HG03025 (cell line): ENCODE measurements around the gene ARFGEF2.
"Not testable (repeated sequence)": the region's sequence is repeated elsewhere in the genome, so short reads cannot be mapped to it uniquely, and the experiment has no call there.

Experiments used
- ATAC-seq: cut with Tn5 transposase; IDR thresholded peaks from one replicate; pipeline ENCODE4 v1.9.1; 2021; ENCODE audit warnings: mild to moderate bottlenecking, moderate library complexity; ENCODE audit not compliant: unreplicated experiment, low FRiP score

Gene ARFGEF2

DNA sequence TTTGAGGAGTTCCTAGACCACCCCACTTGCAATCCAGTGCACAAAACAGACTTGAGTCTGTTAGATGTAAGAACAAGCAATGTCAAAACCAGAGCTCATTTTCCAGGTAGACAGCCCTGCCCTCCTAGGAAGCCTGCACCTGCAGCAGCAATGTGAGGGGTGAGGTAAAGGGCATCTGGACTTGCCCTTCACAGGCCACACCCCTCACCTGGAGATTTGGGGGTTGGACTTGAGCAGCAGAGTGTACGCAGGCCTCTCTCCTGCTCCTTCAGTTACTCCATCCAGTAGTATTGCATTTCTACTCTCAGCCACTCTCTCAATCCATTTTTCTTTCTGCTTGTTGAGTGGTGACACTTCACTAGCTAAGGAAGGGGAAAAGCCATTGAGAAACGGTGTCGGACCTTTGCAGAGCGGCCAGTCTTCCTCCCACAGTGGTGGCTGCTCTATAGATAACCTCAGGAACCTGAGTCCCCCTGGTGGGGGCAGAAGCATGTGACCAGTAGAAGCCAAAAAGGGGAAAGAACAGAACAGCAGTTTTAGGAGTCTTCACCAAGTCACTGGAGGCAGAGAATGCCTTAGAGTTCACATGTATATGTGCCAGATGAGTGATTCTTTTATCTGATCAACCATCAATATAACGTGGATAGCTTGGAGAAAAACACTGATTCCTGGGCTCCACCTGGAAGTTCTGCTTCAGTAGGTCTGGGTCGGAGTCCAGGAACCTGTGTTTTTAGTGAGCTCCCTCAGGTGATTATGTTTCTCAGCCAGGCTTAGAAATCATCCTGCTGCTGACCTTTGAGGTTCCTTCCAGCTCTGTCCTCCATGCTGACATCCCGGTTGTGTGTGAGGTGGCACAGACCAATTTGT, 28.0 kb downstream of the ARFGEF2 start:
- no peak for ATAC-seq

DNA sequence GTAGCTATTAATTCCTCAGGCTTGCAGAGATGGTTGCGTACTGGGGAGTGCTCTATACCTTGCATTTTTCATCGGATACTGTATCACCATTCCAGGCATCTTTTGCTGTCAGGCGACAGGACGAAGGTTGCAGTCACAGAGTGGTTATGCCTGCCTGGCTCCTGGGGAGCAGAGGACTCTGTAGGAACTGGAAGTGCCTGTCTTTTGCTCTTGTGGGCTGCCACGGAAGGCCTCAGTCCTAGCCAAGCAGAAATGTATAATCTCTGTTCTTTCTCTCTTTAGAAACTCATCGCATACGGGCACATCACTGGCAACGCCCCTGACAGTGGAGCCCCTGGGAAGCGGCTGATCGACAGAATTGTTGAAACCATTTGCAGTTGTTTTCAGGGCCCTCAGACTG, 29.5 kb downstream of the ARFGEF2 start:
- ATAC-seq, result no peak

DNA sequence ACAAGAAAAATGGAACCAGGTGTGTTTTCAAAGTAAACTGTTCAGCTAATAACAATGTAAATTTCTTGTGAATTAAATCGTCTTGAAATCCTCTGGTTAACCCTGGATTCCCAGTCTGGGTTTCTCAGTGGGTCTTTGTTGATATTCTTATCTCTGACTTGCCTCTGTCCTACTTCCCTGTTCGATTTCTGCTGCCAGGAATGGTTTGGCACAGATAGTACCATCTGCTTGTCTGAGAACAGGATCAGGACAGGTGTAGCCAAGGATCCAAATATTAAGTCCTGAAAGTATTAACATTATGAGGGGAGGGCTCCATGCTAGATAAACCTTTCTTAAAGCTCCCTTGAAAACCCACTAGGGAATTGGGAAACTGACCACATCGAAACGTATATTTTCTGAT, 30.1 kb downstream of the ARFGEF2 start:
- ATAC-seq, result no peak

DNA sequence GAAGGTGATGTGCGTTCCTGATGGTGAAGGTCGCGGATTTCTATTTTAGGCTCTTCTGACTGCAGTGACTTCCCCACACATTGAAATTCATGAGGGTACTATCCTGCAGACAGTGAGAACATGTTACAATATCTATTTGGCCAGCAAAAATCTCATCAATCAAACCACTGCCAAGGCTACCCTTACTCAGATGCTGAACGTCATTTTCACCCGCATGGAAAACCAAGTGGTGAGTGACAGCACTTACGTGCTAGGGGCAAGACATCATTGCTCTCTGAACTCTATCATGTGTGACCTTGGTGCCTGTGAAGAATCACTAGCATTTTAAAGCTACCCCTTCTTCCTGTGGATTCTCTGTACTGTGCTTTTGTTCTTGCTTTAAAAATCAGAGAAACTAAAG, 31.1 kb downstream of the ARFGEF2 start:
- no peak for ATAC-seq

DNA sequence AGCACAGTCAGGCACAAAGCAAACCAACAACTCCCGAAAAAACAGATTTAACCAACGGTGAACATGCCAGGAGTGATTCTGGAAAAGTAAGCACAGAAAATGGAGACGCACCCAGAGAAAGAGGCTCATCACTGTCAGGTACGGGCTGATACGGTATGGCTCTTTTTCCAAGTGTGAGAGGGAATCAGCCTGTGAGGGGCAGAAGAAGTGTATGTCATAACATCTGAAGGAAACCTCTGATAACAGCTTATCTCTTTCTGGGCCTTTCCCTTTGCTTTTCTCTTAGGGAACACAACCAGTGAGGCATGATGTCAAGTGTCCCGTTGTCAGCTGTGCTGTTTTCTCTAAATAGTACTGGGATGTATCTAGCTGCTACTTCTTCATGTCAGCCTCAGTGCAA, 32.1 kb downstream of the ARFGEF2 start:
- no peak for ATAC-seq

DNA sequence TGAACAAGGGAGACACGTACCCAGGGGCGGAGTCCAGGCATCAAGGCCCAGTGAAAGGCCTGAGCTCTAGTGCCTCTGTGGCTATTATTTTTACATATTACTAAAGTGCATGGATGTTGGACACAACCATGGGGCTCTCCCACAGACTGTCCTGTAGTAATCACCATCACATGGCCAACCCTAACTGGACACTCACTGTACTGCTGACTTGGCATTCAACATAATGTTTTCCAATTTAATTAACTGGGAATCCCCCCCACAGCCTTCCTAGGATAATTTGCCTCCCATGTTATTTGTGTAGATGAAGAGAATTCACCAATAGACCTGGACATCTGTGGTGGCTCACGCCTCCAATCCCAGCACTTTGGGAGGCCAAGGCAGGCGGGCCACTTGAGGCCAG, 34.5 kb downstream of the ARFGEF2 start:
- no peak for ATAC-seq

DNA sequence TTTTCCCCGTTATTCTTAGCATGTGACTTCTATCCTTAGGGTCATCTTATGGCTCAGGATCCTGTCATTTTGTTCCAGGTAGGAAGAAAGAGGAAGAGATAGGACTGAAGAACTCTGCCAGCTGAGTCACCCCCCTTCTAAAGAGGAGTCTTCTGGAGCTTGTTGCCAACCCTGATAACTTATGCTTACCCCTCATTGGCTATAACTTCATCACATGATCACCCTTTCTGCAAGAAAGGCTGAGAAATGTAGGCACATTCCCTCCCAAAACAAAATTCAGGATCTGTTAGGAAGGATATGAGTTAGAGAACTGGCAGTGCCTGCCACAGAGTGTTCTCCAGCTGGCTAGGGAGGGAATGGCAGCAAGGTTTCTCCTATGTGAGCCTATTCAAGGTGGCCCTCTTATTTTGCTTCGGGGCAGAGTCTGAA, 35.6 kb downstream of the ARFGEF2 start:
- ATAC-seq, result no peak

DNA sequence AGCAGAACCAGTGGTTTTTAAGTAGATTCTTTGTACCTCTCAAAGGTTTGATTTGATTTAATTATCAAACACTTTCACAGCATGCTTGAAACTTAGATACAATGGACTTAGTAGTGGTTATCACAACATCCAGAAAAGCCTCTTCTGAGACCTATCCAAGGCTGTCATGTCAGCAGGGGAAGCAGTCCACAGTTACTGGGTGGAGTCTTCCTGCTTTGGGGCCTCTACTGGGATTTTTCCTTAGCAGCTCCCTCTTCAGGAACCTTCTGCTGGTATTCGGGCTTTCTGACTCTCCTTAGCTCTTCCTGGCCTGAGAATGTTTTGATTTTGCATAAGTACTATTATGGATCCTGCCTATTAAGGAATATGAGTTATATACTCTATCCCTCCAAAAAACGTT, 36.0 kb downstream of the ARFGEF2 start:
- ATAC-seq, result no peak

DNA sequence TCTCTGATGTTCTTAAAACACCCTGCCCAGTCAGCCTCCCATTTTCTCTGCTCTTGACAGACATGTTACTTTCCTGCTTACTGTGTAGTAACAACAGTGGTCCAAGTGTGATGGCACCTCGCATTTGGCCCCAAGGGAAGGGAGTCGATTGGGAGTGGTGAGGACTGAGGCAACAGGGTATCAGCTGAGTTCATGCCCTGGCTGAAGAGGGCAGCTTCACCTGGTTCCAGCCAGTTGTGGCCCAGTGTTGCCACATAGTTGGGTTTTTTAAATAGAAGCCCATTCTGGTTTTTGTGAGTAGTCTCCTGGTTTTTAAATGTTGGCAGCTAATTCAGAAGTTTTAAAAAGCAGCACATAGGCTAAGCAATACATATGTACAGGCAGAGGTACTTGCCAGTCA, 37.2 kb downstream of the ARFGEF2 start:
- ATAC-seq, result no peak

DNA sequence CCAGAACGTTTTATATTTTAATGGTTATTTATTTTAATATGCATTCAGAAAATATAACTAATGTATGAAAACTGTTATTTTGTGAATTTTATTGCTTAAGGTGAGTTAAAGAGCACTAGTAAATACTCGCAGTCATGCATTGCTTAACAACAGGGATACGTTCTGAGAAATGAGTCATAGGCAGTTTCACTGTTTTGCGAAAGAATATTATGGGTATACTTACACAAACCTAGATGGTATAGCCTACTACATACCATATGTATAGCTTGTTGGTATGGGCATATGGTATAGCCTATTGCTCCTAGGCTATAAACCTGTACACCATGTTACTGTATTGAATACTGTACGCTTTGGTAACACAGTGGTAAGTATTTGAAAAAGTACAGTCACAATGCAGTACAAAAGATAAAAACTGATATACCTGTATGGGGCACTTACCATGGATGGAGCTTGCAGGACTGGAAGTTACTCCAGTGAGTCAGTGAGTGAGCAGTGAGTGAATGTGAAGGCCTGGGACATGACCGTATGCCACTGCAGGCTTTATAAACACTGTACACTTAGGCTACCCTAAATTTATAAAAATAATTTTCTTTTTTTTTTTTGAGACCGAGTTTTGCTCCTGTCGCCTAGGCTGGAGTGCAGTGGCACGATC, 38.5 kb downstream of the ARFGEF2 start:
- no peak for ATAC-seq

DNA sequence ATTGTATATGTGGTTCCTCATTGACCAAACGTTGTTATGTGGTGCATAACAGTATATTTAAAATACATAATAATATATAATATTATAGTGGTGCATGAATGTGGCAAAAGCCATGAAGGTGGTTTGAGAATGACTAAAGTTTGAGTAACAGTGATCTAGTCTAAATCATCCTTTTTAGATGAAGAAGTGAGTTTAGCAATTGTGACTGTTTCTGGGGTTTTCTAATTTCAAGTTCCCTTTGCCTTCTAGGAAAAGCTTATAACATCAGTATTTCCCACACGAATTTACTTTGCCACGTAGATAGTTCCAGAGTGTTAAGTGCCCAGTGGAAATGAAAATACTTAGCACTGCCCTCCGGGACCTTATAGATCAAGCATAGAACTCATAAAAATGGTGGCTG, 40.9 kb downstream of the ARFGEF2 start:
- ATAC-seq, result no peak

DNA sequence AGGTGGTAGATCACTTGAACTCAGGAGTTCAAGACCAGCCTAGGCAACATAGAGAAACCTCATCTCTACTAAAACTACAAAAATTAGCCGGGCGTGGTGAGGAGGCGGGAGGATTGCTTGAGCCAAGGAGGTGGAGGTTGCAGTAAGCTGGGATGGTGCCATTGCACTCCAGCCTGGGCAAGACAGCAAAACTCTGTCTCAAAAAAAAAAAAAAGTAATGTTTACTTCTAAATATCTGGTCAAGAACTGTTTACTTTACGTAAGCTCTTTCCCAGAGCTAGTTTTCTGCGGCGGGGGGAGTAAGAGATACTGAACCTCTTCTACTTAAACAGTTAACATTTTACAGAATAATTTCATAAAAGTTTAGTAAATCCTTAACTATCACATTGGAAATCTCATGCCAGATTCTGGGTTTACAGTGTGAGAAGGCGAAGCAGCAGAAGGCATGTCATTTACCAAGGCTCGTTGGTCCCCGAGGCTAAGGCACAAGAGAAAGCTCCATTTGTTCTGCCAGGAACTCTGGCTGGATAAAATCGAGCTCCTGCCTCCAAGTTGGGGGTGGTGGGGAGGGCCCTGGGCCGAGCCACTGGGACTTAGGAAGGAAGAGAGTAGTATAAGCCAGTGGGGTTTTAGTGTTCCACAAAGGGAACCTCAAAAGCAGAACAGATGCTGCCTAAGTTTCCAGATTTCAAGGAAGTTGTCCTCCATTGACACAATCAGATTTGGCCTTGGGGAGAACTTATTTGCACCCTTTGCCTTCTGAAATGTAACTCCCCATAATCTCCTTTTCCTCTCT, 41.7 kb downstream of the ARFGEF2 start:
- ATAC-seq, result no peak

DNA sequence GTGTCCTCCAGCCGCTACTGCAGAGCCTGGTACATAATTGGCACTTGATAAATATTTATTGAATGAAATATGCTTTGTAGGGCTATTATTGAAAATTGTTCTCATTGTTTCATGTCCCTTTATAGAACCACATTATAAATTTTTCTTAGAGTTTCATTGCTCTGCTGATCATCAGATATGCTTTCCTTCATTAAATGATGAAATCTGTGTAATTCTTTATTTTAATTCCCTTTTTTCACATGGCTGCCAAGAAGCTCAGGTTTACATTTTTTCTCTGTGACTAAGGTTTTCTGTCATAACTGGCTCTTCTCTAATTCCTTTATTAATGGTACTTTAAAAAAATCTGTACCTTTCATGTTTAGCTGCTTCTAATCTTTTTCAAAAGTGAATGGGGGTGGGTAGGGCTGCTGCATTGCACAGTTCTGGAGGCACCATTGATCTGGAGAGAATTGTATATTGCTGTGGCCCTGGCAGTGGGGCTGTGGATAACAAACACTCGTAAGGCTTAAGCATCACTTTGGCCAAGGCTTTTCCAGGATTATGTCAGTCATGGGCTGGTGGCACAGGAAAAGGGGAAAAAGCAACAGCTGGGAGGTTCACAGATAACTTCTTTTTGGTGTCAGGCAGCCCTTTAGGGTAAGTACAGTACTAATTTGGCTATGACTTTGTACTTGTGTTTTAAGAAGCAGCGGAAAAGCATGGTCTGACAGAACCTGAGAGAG, 43.8 kb downstream of the ARFGEF2 start:
- ATAC-seq, result no peak

DNA sequence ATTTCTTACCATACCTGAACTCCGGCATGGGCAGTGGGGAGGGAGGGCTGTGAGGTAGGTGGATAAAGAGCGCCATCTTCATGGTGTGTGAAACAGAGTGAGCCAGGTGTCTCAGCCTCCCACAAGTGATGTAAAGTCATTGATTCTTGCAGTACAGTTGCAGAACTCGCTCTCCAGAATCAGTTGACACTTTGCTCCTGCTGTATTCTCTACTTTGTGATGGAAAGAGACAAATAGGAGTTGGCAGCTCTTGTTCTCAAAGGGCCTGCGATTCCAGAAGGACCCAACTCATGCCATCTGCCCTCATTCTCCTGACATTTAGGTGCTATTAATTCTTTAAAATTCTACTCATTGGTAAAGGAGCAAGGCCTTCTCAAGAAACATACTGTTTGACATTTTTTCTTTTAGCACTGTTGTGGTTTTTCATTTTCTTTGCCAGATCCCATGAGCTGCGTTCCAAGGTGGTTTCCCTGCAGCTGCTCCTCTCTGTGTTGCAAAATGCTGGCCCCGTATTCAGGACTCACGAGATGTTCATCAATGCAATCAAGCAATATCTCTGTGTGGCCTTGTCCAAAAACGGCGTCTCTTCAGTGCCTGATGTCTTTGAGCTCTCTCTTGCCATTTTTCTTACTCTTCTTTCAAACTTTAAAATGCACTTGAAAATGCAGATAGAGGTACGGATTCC, 49.3 kb downstream of the ARFGEF2 start:
- ATAC-seq, result no peak

DNA sequence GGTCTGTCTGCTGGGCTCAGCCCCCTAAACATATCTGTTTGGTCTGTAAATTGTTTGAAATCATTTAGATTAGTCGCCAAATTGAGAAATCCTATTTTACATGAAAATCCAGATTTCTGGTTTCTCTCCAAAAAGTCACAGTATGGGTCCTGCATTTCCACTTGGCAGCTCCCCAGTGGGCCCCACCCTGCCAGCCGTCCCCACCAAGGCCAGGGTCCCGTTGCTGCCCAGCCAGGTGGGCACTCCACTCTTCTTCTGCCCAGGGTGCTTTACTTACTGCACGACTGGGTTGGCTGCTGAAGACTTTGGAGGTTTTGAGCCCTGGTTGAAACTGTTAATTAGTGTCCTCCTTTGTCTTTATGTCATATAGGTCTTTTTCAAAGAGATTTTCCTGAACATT, 50.4 kb downstream of the ARFGEF2 start:
- no peak for ATAC-seq

DNA sequence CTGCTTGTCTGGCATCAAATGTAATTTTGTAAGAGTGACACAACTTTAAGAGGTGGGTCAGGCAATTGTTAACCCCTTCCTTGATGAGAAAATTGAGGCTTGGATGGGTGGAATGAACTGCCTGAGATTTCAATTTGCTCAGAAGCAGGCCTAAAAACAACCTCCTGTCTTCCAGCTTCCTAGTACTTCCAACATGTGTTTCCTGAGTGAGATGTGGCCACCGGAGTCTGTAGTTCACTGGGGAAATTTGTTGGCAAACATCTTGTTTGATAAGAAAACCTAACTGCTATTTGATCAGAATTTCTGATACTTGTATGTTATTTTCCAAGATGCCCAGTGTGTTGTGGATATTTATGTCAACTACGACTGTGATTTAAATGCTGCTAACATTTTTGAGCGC, 51.3 kb downstream of the ARFGEF2 start:
- ATAC-seq, result no peak

DNA sequence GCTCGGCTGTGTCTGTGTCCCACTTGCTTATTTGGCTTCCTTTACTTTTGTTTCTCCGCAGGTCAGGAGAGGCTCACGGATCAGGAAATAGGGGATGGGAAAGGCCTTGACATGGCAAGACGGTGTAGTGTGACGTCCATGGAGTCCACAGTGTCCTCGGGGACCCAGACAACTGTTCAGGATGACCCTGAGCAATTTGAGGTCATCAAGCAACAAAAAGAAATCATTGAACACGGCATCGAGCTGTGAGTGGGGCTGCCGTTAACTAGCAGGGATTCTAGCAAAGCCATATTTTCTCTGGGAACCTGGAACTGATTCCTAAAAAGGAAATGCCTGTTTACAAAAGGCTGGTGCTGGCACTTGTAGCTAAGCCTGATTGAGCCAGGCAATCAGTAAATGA, 54.4 kb downstream of the ARFGEF2 start:
- ATAC-seq, result no peak

DNA sequence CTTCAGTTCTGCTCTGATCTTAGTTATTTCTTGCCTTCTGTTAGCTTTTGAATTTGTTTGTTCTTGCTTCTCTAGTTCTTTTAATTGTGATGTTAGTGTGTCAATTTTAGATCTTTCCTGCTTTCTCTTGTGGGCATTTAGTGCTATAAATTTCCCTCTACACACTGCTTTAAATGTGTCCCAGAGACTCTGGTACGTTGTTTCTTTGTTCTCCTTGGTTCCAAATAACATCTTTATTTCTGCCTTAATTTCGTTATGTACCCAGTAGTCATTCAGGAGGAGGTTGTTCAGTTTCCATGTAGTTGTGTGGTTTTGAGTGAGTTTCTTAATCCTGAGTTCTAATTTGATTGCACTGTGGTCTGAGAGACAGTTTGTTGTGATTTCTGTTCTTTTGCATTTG, 58.5 kb downstream of the ARFGEF2 start:
- ATAC-seq, result not testable (repeated sequence)

DNA sequence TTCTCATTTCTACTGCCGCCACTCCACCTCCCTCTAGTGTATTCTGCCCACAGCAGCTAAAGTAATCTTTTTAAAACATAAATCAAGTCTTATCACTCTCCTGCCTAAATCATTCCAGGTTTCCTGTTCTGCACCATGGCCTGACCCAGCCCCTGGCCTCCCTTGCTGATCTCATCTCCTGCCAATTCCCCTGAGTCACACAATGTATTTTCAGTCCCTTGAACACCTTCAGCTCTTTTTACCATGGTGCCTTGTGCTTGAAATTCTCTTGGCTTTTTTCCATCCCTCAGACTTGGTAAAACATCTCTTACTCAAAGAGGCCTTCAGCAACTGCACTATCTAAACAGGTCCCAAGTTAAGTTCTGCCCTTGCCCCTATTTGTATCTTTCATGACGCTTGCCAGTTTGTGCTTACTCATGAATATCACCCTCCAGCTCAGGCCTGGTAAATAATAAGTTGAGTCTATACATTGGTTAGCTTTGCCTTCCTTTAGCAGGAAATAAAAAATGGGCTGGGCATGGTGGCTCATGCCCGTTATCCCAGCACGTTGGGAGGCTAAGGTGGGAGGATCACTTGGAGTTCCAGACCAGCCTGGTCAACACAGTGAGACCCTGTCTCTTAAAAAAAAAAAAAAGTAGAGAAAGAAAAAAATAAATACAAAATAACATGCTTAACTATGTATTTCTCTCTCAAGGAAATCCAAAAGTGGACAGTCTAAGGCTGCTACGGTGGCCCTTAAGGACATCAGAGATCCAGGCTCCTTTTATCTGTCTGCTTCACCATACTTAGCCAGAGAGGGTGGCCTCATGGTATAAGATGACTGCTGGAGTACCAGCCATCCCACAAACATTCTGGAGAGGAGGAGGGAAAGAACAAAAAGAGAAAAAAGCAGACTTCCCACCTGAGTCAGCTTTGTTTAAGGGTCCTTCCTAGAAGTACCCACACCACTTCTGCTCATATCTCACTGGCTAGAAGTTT, 62.2 kb downstream of the ARFGEF2 start:
- no peak for ATAC-seq
